ENCODE measurements around the gene LIN28B. TPM values are rescaled to one million over a fixed set of nuclear protein-coding genes. Genes with fewer than 3 reads are reported as not detected.

LIN28B gene, protein sequence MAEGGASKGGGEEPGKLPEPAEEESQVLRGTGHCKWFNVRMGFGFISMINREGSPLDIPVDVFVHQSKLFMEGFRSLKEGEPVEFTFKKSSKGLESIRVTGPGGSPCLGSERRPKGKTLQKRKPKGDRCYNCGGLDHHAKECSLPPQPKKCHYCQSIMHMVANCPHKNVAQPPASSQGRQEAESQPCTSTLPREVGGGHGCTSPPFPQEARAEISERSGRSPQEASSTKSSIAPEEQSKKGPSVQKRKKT
- polyA plus RNA-seq (ENCODE audit: low read depth in 6 of 6), result not detected

DNA sequence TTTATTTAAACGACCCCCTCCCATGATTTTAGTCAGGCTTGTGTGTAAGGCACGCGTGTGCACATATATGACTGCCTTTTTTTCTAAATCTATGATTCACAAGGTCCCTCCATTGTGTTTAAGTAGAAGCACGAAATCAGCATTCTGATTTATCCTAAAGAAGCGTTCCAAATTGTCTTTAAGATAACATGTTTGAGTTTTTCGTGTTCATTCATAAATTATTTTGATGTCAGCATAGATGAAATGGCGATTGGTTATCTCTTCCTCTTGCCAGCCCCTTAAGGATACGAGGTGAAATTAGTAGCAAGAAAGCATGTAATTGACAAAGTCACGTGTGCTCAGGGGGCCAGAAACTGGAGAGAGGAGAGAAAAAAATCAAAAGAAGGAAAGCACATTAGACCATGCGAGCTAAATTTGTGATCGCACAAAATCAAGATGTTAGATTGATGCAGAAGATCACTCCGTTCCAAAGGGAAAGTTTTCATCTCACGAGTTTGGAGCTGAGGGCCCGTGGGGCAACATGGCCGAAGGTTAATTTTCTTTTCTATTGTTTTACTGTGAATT, at the start of gene LIN28B:
Gene LIN28B, plus strand, starts transcription at position 377 of the 564 bp plus-strand sequence. Its CDS starts 144 bp downstream, at position 521.
- Mint-ChIP-seq H3K4me3 (peak within 1 kb of the TSS in 3 of 8 donors; percentile 12 to 84 (median 48)), H3K27me3 (peaks cover 60 to 68% (median 63%) of the 10 kb centered on the region in 3 donors), H3K36me3 (peaks cover 5 to 8% of the 10 kb centered on the region in 2 donors), H3K4me1 (peaks cover 6 to 22% (median 12%) of the 10 kb centered on the region in 3 donors), H3K9me3 (peaks cover 8 to 37% (median 16%) of the 10 kb centered on the region in 7 donors), H3K27ac (peak within 1 kb of the TSS in 1 of 6 donors; percentile 47)
- DNase-seq (no peak), ATAC-seq (ENCODE audit: low read depth in 2 of 2) (no peak)

DNA sequence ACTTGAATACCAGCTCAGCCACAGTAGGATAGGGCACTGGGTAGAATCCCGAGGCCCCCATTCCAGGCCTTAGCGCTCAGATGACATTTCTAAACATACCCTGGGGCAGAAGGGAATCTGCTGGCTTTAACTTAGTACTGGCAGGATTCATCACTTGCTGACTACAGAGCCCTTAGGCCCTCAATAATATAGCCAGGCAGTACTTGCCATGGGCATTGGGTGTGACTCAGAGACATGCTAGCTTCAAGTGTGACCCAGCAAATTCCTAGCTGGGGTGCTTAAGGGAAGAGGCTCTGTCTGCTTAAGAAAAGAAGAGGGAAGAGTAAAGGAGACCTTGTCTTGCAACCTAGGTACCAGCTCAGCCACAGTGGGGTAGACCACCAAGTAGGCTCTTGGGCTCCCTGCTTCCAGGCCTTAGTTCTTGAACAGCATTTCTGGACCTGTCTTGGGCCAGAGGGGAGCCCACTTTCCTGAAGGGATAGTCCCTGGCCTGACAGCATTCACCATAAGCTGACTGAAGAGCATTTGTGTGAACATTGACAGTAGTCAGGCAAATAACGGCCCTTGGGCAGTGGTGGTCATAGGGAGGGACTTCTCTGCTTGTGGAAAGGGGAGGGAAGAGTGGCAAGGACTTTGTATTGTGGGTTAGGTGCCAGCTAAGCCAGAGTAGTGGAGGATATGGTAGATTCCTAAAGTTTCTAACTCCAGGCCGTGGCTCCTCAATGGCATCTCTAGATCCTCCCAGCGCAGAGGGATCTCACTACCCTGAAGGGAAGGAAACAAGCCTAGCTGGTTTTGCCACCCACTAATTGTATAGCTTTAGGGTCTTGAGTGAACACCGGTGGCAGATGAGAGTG, 48.6 kb upstream of the LIN28B start:
- Mint-ChIP-seq H3K4me1 (no peaks in the 10 kb centered on the region), H3K9me3 (peaks cover 1 to 19% (median 6%) of the 10 kb centered on the region in 7 donors), H3K27me3 (peaks cover 6 to 36% (median 25%) of the 10 kb centered on the region in 3 donors), H3K36me3 (no peaks in the 10 kb centered on the region), H3K4me3 (peak overlapping the region in 1 of 8 donors; percentile 31), H3K27ac (no peak overlapping the region)
- DNase-seq, result no peak
- ATAC-seq (ENCODE audit: low read depth in 2 of 2), result no peak

DNA sequence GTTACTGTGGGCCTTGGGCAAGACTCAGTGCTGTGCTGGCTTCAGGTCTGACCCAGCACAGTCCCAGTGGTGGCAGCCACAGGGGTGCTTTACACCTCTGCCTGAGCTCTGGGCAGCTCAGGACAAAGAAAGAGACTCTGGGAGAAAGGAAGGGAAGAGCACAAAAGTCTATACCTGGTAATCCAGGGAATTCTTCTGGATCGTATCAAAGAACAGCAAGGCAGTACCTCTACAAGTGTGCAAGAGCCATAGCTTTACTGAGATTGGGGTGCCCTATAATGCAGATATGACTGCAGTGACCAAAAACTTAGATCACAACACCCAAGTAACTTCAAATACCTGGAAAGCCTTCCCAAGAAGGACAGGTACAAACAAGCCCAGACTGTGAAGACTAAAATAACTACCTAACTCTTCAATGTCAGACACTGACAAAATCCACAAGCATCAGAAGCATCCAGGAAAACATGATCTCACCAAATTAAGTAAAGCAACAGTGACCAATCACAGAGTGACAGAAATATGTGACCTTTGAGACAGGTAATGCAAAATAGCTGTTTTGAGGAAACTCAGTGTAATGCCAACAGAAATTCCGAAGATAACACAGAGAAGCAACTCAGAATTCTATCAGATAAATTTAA, 47.9 kb upstream of the LIN28B start:
- Mint-ChIP-seq H3K4me1 (no peaks in the 10 kb centered on the region), H3K4me3 (no peak overlapping the region), H3K27me3 (peaks cover 10 to 32% (median 25%) of the 10 kb centered on the region in 3 donors), H3K27ac (no peak overlapping the region), H3K36me3 (no peaks in the 10 kb centered on the region), H3K9me3 (peaks cover 1 to 12% (median 5%) of the 10 kb centered on the region in 7 donors)
- DNase-seq, result no peak
- no peak for ATAC-seq (ENCODE audit: low read depth in 2 of 2)

DNA sequence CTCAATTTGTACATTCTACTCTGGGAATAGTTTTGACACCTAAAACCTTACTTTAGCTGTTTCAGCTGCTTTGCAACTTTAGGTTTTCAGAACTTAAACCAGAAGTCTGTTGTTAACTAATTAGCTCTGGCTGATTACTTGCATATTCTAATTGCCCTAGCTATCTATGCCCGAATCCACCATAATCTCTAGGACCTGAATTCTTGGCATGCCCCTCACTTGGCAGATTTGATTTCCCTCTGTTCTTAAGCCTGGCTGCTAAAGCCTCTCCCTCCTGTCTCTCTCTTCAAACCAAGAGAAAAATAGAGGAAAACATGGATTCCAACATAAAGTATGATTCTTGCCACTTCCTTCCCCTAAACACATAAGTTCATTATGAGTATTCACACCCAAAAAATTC, 35.0 kb upstream of the LIN28B start:
- Mint-ChIP-seq H3K4me1 (no peaks in the 10 kb centered on the region), H3K4me3 (no peak overlapping the region), H3K27ac (no peak overlapping the region), H3K27me3 (peaks cover 11 to 23% (median 16%) of the 10 kb centered on the region in 3 donors), H3K9me3 (peaks cover 0 to 6% (median 0%) of the 10 kb centered on the region in 7 donors), H3K36me3 (no peaks in the 10 kb centered on the region)
- ATAC-seq (ENCODE audit: low read depth in 2 of 2) (no peak), DNase-seq (no peak)

DNA sequence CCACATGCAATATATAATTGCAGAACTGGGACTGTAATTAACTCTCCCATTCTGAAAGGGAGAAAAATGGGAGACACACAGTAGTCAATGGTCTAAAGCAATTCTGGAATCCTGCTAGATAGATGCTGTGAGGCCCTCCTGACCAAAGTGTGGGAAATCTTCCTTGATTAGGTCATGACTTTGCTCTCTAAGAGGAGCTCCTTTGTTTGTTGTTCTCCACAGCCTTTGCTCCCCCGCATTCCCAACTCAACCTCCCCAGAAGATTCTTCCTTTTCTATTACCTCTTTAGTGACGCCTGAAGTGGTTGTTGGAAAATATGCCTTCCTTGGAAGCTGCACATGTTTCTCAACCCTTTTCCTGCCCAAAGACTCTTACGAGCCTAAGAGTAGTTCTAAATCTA, 28.8 kb upstream of the LIN28B start:
- ATAC-seq (ENCODE audit: low read depth in 2 of 2) (no peak), DNase-seq (no peak)
- Mint-ChIP-seq H3K36me3 (no peaks in the 10 kb centered on the region), H3K27me3 (peaks cover 12 to 13% (median 12%) of the 10 kb centered on the region in 3 donors), H3K9me3 (peaks cover 0 to 6% (median 0%) of the 10 kb centered on the region in 7 donors), H3K4me3 (no peak overlapping the region), H3K4me1 (no peaks in the 10 kb centered on the region), H3K27ac (no peak overlapping the region)

DNA sequence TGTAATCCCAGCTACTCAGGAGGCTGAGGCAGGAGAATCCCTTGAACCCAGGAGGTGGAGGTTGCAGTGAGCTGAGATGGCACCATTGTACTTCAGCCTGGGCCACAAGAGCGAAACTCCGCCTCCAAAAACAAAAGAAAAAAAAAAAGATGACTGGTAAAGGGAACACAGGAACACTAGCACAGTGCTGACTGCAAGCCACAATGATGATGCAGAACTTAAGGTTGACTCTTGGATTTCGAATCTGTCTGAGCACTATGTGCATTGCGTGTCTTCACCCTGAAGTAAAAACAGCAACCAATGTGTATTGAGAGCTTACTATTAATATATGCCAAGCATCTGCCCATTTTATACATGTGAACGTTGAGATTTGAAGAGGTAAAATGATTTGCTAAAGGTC, 27.6 kb upstream of the LIN28B start:
- ATAC-seq (ENCODE audit: low read depth in 2 of 2), result no peak
- Mint-ChIP-seq H3K4me1 (no peaks in the 10 kb centered on the region), H3K27ac (no peak overlapping the region), H3K27me3 (peaks cover 8 to 13% (median 12%) of the 10 kb centered on the region in 3 donors), H3K36me3 (no peaks in the 10 kb centered on the region), H3K9me3 (peaks cover 0 to 6% (median 0%) of the 10 kb centered on the region in 7 donors), H3K4me3 (no peak overlapping the region)
- DNase-seq, result no peak

DNA sequence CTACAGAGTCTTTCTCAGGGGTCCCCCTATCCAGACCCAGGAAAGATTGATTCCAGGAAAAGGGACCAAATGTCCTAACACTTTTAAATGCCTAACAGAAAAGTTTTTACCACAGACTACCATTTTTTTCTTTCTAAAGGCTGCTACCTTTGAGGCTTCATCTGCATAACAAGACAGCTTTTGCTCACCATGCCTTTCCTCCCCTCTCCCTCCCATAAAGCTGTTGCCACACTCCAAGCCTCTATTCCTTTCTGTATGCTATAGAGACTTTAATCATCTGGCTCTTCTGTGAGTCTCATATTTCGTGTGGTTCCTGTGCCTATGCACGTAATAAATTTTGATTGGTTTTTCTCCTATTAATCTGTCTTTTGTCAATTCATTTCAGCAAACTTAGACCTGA, 26.0 kb upstream of the LIN28B start:
- H3K9me3 Mint-ChIP-seq, result peaks cover 0 to 6% (median 0%) of the 10 kb centered on the region in 7 donors
- ATAC-seq (ENCODE audit: low read depth in 2 of 2) (no peak), DNase-seq (no peak)
- no peak overlapping the region for H3K27ac Mint-ChIP-seq
- no peak overlapping the region for H3K4me3 Mint-ChIP-seq
- peaks cover 9 to 15% (median 14%) of the 10 kb centered on the region in 3 donors for H3K27me3 Mint-ChIP-seq
- no peaks in the 10 kb centered on the region for H3K36me3 Mint-ChIP-seq
- H3K4me1 Mint-ChIP-seq, result no peaks in the 10 kb centered on the region

DNA sequence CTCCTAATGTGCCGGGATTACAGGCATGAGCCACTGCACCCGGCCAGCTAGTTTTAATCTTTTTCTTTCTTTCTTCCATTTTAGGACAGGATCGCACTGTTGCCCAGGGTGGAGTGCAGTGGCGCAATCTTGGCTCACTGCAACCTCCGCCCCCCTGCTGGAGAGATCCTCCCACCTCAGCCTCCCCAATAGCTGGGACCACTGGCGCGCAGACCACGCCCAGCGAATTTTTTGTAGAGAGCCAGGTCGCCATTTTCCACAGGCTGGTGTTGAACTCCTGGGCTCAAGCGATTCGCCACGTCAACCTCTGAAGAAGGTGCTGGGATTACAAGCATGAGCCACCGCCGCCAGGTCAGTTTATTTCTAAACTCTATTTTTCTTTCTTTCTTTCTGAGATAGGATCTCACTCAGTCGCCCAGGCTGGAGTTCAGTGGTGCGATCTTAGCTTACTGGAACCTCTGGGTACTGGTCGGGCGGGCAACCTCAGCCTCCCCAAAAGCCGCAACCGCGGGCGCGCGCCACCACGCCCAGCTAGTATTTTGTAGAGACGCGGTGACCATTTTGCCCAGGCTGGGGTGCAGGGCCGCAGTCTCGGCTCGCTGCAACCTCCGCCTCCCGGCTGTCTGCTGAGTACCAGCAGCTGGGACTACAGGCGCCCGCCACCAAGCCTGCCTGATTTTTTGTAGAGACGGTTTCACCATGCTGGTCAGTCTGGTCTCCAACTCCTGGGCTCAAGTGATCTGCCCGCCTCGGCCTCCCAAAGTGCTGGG, 20.0 kb upstream of the LIN28B start:
- Mint-ChIP-seq H3K27me3 (peaks cover 28 to 34% (median 30%) of the 10 kb centered on the region in 3 donors), H3K27ac (no peak overlapping the region), H3K9me3 (peaks cover 0 to 16% (median 9%) of the 10 kb centered on the region in 7 donors), H3K4me1 (peaks cover 0 to 7% (median 4%) of the 10 kb centered on the region in 3 donors), H3K36me3 (no peaks in the 10 kb centered on the region), H3K4me3 (no peak overlapping the region)
- ATAC-seq (ENCODE audit: low read depth in 2 of 2) (no peak), DNase-seq (no peak)

DNA sequence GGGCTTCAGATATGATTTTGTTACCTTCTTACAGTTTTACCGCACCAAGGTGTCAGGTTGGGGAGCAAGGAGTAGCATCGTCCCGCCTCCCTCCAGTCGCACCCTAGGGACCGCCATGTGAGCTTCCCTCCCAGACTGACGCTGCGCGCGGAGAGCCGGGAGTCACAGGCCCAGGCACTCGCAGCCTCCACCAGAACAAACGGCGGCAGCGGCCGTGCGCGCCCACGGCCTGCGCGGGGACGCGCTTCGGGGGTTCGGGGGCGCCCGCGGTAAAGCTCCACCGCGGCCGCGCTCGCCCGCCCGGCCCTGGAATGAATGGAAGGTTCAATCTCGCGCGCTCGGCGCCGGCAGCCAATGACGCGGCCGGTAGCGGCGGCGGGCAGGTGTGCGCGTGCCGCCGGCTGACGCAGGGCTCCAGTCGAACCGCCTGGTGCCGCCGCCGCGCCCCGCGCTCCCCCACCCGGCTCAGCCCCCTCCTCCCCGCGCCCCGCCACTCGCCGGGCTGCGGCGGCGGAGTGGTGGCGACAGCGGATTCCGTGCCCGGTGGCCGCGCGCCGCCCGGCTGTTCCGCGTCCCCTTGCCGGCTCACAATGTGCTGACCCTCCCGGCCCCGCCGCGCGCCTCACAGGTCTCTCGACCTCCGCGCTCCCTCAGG, 16.5 kb upstream of the LIN28B start:
- no peak for ATAC-seq (ENCODE audit: low read depth in 2 of 2)
- Mint-ChIP-seq H3K4me1 (peaks cover 0 to 7% (median 4%) of the 10 kb centered on the region in 3 donors), H3K4me3 (peak overlapping the region in 6 of 8 donors; percentile 19 to 75 (median 42)), H3K9me3 (peaks cover 0 to 22% (median 9%) of the 10 kb centered on the region in 7 donors), H3K27me3 (peaks cover 28 to 41% (median 34%) of the 10 kb centered on the region in 3 donors), H3K36me3 (no peaks in the 10 kb centered on the region), H3K27ac (no peak overlapping the region)
- no peak for DNase-seq

DNA sequence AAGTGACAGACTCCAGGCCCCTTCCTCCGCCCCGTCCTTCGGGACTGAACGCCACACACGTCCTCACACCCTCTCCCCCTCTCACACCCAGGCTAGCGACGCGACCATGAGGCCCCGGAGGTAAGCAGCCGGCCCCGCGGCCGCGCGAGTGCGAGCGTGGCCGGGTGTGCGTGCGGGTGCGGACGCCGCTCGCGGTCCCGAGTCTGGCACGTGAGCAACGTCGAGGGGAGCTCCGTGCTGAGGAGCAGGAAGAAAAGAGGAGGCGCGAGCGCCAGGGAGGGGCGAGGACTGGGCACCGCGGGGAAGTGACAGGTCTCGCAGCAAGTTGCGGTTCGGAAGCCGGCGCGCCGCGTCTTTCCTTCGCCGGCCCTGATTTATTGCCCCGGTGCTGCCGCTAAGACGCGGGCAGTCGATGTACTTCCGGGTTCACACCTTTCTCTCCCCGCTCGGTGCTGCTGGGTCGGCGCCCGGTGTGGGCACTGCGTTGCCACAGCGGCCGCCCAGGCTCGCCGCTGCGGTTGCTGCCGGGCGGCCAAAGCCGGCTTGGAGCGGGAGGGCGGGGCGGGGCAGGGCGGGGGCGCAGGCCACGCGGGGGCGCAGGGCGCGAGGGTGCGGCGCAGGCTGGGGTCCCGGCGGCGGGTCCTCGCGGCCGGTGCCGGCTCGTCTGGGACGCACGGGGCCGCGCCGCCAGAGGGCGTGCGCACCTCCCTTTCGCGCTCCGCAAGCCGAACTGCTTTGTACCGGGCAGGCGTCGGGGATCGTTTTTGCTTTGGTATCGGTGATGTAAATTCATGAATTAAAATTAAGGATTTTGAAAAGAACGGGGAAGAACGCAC, 15.8 kb upstream of the LIN28B start:
- H3K27me3 Mint-ChIP-seq, result peaks cover 25 to 39% (median 29%) of the 10 kb centered on the region in 3 donors
- DNase-seq (peak; percentile 3), ATAC-seq (ENCODE audit: low read depth in 2 of 2) (peak; percentile 74 to 76)
- H3K4me1 Mint-ChIP-seq, result peaks cover 0 to 7% (median 4%) of the 10 kb centered on the region in 3 donors
- H3K36me3 Mint-ChIP-seq, result no peaks in the 10 kb centered on the region
- H3K4me3 Mint-ChIP-seq, result peak overlapping the region; percentile 21 to 80 (median 68)
- peaks cover 0 to 22% (median 9%) of the 10 kb centered on the region in 7 donors for H3K9me3 Mint-ChIP-seq
- H3K27ac Mint-ChIP-seq, result peak overlapping the region in 3 of 6 donors; percentile 12 to 75 (median 26)

DNA sequence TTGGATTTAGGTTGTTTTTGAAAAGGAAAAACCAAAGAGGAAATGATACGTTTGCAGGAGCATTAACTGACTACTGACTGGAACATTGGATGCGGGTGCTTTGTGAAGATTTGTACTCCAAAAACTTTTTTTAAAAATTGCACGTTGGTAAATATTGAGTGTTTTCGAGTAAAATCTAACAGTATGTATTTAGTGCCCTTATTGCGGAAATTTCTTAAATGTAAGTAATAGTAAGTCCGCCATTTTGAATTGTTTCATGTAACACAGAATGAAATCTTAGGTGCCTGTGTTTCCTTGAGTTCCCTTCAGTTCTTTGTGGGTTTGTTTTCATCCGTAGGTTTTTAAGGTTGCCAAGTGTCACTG, 15.2 kb upstream of the LIN28B start:
- DNase-seq (no peak), ATAC-seq (ENCODE audit: low read depth in 2 of 2) (no peak)
- H3K4me3 Mint-ChIP-seq, result peak overlapping the region; percentile 21 to 80 (median 68)
- no peaks in the 10 kb centered on the region for H3K36me3 Mint-ChIP-seq
- H3K4me1 Mint-ChIP-seq, result peaks cover 0 to 7% (median 4%) of the 10 kb centered on the region in 3 donors
- peaks cover 0 to 22% (median 9%) of the 10 kb centered on the region in 7 donors for H3K9me3 Mint-ChIP-seq
- H3K27ac Mint-ChIP-seq, result peak overlapping the region in 3 of 6 donors; percentile 12 to 75 (median 26)
- peaks cover 19 to 33% (median 23%) of the 10 kb centered on the region in 3 donors for H3K27me3 Mint-ChIP-seq
